ENCODE data around the gene TREML4.
"Not testable (repeated sequence)": the region's sequence is repeated elsewhere in the genome, so short reads cannot be mapped to it uniquely, and the experiment has no call there.

The TREML4 gene

DNA sequence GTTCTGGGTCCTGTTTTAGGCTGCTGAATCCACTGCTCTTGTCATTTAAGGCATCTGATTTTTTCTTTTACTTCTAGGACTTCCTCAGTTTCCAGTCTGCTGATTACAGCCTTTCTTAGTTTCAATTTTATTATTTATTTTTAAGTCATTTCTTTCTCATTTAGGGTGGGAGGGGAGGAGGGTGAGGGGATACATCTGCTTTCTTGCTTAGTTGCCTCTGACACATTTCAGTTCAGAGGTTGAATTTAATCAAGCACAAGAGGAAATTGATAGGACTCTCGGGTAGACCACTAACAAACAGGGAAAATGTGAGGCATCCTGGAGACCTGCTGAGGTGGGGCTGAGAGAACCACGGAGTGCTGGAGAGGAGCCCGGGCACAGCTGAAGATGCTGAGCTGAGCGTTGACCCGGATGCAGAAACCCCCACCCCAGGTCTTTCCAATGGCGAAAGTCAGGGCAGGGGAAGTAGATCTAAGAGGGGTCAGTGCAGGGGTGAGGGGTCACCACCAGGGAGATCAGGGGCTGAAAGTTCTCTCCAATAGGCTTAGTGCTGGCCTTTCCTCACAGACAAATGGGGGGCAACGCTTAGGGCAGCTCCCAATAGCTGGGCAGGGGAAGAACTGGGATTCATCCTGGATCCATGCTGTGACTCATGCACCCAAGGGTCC, 19.6 kb upstream of the TREML4 start:
- no peak for DNase-seq

- no peak for DNase-seq
These were observed 18.4 kb upstream of the TREML4 start for GRCh38 chr6:41209547-41210320.

DNA sequence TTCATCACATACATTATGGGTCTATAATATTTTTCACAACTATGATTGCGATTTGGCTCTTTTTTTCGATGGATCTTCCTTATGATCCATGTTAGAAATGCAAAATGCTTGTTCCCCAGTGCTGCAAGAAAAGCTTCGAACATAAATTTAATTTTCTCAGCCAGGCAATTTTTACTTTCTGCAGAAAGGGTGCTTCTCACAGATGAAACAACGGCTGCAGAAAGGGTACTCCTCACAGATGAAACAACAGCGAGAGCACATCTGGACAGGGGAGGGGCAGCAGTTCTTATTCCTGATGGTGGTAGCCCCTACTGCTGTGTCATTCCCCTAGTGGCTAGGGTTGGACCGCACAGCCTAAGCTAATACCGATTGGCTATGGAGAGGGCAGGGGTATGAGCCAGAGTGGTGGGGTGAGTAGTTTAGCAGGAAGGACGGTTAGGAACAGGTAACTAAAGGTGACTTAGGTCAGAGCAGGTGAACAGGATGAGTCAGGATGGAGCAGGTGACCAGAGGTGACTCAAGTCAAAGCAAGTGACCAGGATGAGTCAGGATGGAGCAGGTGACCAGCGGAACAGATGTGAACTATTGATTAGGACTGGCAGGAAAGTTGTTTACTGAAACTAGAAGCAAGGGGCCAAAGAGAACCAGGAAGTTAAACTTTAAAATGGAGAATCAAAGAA, 13.4 kb upstream of the TREML4 start:
- no peak for DNase-seq

DNA sequence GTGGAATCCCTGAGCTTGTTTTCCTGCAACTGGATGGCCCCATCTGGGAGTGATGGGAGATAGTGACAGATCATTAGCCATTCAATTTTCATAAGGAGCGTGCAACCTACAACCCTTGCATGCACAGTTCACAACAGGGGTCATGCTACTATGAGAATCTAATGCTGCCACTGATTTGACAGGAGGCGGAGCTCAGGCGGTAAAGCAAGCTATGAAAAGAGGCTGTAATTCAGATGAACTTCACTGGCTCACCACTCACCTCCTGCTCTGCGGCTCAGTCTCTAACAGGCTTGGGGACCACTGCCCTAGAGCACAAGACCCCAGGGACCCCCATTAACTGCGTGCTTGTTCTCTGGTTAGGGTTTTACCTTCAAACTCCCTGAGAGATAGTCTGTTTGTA, 12.4 kb upstream of the TREML4 start:
- no peak for DNase-seq

DNA sequence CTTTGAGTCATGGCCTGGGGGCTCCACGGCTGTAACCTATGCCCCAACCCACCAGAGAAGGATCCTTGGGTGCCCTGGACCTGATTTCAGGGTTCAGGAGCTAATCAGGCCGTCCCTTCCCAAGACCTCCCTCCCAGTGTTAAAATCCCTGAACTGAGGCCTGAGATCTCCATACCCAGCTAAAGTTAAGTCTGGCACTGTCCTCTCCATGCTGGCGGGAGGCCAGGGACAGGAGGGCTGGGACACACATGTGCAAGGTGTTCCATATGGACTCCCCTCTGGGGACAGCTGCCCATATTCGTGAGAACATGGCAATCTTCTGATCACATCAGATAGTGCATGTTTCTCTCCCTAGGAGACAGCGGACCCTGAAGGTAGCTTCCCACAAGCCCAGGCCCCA, 11.5 kb upstream of the TREML4 start:
- no peak for DNase-seq

DNA sequence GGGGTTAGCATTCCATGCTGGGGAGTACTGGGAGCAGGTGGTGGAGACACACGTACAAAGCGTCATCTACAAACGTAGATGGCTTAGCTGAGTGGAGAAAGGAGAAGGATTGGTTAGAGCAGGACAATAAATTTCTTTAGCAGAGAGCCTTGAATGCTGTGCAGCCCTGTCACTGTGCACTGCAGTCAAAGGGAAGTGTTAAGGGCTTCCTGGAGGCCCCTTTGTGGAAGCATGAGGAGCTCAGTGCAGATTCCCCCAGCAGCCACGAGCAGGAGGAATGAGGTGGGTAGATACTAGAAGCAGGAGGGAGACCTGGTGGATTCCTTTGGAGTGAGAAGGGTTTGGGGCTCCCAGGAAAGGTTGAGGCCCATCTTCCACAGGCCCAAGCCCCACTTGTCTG, 6.1 kb upstream of the TREML4 start:
- DNase-seq: no peak

GRCh38 chr6:41222513-41222912, 5.6 kb upstream of the TREML4 start:
- no peak for DNase-seq

DNA sequence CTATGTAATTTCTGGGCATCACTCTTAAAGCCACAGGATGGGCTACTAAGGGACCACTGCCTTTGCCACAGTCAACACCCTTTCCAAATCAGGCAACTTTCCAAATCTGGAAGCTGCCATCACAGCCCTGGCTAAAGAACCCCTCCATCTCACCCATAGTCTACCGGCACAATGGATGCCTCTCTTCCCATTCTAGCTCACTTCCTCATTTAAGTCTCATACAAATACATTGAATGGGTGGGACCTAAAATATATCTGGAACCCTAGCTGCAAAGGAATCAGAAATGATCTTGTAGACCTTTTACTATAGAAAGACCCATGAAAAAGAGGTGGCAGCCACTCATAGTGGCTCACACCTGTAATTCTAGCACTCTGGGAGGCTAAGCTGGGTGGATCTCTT, 3.3 kb upstream of the TREML4 start:
- no peak for DNase-seq

DNA sequence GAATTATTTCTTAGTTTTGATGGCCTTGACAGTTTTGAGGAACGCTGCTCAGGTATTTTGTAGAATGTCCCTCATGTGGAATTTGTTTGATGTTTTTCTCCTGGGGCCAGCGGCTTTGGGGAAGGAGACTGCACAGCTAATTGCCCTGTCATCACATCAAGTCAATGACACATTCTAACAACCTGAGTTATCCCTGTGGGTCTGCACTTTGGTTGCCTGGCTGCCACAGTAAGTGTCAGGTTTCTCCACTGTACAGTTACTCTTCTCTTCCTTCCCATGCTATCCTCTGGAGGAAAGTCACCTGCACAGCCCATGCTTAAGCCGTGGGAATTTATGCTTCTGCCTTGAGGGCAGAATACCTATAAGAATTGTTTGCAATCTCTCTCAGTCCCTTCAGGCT, 1.4 kb upstream of the TREML4 start:
- no peak for DNase-seq

DNA sequence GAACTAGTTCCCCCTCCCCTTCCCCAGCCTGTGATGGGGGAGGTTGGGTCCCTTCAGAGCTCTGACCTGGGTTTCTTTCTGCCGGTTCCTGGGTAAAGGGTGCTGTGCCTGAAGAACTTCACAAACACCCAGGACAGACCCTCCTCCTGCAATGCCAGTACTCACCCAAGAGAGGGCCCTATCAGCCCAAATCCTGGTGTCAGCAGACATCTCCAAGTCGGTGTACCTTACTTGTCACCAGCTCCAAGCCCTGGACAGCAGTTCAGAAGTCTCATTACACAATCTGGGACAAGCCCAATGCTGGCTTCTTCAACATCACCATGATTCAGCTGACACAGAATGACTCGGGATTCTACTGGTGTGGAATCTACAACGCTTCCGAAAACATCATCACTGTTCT, 467 bp downstream of the TREML4 start:
- DNase-seq: no peak

DNA sequence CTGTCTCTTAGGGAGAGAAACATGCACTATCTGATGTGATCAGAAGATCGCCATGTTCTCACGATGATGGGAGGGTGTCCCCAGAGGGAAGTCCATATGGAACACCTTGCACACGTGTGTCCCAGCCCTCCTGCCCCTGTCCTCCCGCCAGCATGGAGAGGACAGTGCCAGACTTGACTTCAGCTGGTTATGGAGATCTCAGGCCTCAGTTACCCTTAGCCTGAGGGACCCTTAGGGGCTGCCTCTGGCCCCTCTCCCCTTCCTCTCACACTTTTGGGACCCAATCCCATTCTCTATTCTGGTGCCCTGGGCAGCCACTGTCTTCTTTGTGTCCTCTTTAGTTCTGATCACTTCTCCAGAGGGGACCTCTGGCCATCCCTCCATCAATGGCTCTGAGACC, 1.6 kb downstream of the TREML4 start:
- no peak for DNase-seq

- no peak for DNase-seq
These were observed 3.1 kb downstream of the TREML4 start for GRCh38 chr6:41231246-41231645.

DNA sequence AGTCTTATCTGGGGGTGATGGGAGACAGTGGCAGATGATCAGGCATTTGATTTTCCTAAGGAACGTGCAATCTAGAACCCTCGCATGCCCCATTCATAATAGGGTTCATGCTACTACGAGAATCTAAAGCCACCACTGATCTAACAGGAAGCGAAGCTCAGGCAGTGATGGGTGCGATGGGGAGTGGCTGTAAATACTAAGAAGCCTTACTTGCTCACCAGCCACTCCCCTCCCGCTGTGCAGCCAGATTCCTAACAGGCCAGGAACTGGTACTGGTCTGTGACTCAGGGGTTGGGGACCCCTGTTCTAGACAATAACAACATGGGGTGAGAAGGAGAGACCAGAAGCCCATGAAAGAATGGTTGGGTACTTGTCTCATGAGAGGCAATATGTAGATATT, 4.5 kb downstream of the TREML4 start:
- no peak for DNase-seq

DNA sequence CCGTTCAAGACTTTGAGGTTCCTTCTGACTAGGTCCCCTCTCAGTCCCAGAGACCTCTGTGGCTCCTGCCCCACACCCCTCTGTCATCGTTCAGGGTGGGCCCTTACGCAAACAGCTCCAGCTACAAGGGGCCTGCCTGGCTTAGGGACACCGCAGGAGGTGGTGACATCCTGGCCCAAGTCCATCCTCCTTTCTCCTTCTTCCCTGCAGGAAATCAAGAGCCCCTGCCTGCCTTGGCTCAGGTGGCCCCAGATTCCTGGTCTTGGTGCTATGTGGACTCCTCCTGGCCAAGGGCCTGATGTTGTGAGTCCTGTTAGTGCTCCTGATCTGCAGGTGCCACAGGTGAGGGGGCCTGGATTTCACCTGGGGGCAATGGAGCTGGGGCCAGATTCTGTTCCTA, 8.1 kb downstream of the TREML4 start:
- no peak for DNase-seq

DNA sequence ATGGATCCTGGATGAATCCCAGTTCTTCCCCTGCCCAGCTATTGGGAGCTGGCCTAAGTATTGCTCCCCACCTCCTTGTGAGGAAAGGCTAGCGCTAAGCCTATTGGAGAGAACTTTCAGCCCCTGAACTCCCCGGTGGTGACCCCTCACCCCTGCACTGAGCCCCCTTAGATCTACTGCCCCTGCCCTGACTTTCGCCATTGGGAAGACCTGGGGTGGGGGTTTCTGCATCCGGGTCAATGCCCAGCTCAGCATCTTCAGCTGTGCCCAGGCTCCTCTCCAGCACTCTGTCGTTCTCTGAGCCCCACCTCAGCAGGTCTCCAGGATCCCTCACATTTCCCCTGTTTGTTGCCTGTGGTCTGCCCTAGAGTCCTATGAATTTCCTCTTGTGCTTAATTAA, 9.0 kb downstream of the TREML4 start:
- no peak for DNase-seq

GRCh38 chr6:41239467-41240159, 11.5 kb downstream of the TREML4 start:
- DNase-seq: no peak

DNA sequence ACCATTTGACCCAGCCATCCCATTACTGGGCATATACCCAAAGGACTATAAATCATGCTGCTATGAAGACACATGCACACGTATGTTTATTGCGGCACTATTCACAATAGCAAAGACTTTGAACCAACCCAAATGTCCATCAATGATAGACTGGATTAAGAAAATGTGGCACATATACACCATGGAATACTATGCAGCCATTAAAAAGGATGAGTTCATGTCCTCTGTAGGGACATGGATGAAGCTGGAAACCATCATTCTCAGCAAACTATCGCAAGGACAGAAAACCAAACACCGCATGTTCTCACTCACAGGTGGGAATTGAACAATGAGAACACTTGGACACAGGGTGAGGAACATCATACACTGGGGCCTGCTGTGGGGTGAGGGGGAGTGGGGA, 18.4 kb downstream of the TREML4 start:
- not testable (repeated sequence) for DNase-seq

- DNase-seq: no peak
These were observed 19.2 kb downstream of the TREML4 start for GRCh38 chr6:41247288-41247865.

DNA sequence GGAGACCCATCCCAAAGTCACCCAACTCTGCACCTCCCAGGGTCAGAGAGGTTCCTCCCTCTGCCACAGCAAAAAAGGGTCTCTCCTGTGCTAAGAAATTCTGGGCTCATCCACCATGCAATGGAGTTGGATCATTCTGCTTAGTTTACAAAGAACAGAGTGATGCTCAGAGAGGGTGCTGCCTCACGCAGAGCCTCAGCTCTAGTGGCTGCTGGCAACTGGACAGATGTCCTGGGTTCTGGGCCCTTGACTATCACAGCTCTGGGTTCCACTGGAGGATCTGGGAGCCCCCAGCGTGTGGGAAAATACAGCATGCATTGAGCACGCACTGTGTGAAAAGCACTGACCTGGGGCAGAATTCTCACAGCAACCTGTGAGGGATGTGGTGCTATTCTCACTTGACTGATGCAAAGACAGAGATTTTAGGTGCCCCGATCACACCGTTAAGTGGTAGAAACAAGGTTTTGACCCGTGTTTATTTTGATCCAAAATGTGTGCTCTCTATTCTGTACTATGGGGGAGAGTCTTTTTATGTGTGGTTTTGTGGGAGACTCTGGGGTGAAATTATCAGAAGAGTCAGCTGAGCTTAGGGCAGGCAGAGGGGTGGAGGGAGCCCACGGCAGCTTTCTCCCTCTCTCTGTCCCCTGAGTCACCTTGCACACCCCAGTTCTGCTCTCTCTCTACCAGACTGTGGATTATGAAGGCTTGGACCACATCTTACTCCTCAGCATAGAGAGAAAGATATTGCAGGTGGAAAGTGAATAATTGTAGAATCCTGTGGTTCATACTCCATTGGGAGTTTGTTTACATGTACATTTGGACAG, 19.9 kb downstream of the TREML4 start:
- no peak for DNase-seq

DNA sequence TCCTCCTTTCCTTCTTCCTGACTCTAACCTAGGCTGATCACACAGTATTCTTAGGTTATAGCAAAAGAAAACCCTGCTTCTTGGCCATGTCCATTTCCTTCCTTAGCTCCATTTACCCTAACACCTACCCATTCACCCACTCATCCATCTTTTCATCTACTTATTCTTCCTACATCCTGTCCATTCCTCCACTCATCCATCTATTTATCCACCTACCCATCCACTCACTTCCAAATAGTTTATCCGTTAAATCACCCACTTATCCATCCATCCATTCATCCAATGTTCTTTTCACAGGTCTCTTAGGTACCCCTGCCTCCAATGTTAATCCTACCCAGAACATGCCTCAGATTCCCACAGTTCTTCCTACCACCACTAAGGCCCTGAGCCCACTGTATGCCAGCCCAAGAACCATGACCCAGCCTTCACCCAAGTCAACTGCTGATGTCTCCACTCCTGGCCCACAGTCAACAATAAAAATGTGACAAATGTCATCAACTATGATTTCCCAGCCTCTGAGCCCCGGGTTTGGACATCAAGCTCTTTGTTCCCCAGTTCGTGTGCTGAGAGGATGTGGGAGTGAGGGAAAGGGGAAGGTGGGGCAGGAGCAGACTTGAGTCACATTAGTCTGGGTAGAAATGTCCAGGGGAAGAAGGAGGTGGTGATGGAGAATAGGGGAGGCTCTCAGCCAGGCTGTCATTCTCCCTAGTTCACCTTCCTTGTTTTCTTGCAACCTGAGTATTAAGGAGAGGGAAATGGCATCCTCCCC, 24.4 kb downstream of the TREML4 start:
- DNase-seq: no peak

GRCh38 chr6:41255110-41255509, 27.0 kb downstream of the TREML4 start:
- no peak for DNase-seq

Measured in fibroblast of skin of right biceps (primary cell).